Liver (tissue), 9 donors: ENCODE data around the gene TTLL13. TPM values are rescaled to one million over a fixed set of nuclear protein-coding genes. Genes with fewer than 3 reads are reported as not detected.
"Not testable (repeated sequence)": the region's sequence is repeated elsewhere in the genome, so short reads cannot be mapped to it uniquely, and the experiment has no call there.

Source experiments
- DNase-seq: peaks from one replicate; pipeline ENCODE4 v3.0.0-alpha.2; 2017; ENCODE audit warnings: low spot score
- H3K27ac ChIP-seq, 2 donors: one replicate each; pipeline ENCODE4 v1.7.0; 2013; ENCODE audit warnings: inconsistent platforms in 2 of 2, low read length in 2 of 2, control low read depth in 1 of 2, low read depth in 1 of 2, mild to moderate bottlenecking in 1 of 2
- H3K27me3 ChIP-seq, 4 donors: one replicate each; pipeline versions ENCODE4 v1.6.1 to v1.7.0; 2013; ENCODE audit warnings: low read length in 3 of 4, inconsistent platforms in 1 of 4, mild to moderate bottlenecking in 1 of 4, moderate library complexity in 1 of 4; ENCODE audit not compliant: control insufficient read depth in 4 of 4, insufficient read depth in 4 of 4
- H3K36me3 ChIP-seq, 4 donors: one replicate each; pipeline versions ENCODE4 v1.6.1 to v1.7.0; 2013; ENCODE audit warnings: low read length in 3 of 4, mild to moderate bottlenecking in 3 of 4, low read depth in 1 of 4, moderate library complexity in 1 of 4; ENCODE audit not compliant: control insufficient read depth in 4 of 4, insufficient read depth in 3 of 4
- H3K4me1 ChIP-seq, 4 donors: one replicate each; pipeline versions ENCODE4 v1.6.1 to v1.7.0; 2013; ENCODE audit warnings: low read length in 3 of 4, mild to moderate bottlenecking in 3 of 4, moderate library complexity in 1 of 4; ENCODE audit not compliant: control insufficient read depth in 4 of 4, insufficient read depth in 4 of 4
- H3K4me3 ChIP-seq, 3 donors: one replicate each; pipeline versions ENCODE4 v1.6.1 to v1.7.0; 2013; ENCODE audit warnings: low read length in 3 of 3, control low read depth in 1 of 3, low read depth in 1 of 3, mild to moderate bottlenecking in 1 of 3
- H3K9ac ChIP-seq, 2 donors: one replicate each; pipeline ENCODE4 v1.7.0; 2013; ENCODE audit warnings: low read length in 2 of 2, mild to moderate bottlenecking in 2 of 2, moderate library complexity in 2 of 2, control low read depth in 1 of 2, low read depth in 1 of 2
- H3K9me3 ChIP-seq, 4 donors: one replicate each; pipeline versions ENCODE4 v1.6.1 to v1.7.0; 2013; ENCODE audit warnings: low read length in 3 of 4; ENCODE audit not compliant: control insufficient read depth in 4 of 4
- ATF3 ChIP-seq: IDR thresholded peaks from 2 replicates; pipeline ENCODE4 v1.6.1; 2016; ENCODE audit warnings: antibody characterized with exemption
- EGR1 ChIP-seq, 2 donors: IDR thresholded peaks; 2 replicates each; pipeline ENCODE4 v1.6.1; 2016 to 2018; ENCODE audit warnings: antibody characterized with exemption in 2 of 2, low read depth in 2 of 2
- FOXA2 ChIP-seq: IDR thresholded peaks from 2 replicates; pipeline ENCODE4 v1.6.1; 2016; ENCODE audit warnings: antibody characterized with exemption
- HNF4A ChIP-seq, 2 donors: conservative IDR thresholded peaks; 2 replicates each; pipeline ENCODE4 v1.6.1; 2016; ENCODE audit warnings: antibody characterized with exemption in 2 of 2, mild to moderate bottlenecking in 2 of 2
- HNF4G ChIP-seq: IDR thresholded peaks from 2 replicates; pipeline ENCODE4 v1.6.1; 2016; ENCODE audit warnings: antibody characterized with exemption
- JUND ChIP-seq, 2 donors: IDR thresholded peaks; 2 replicates each; pipeline ENCODE4 v1.6.1; 2016; ENCODE audit warnings: antibody characterized with exemption in 2 of 2
- RAD21 ChIP-seq, 2 donors: IDR thresholded peaks; 2 replicates each; pipeline ENCODE4 v1.6.1; 2016; ENCODE audit warnings: antibody characterized with exemption in 2 of 2, mild to moderate bottlenecking in 2 of 2
- REST ChIP-seq: IDR thresholded peaks from 2 replicates; pipeline ENCODE4 v1.6.1; 2016; ENCODE audit warnings: antibody characterized with exemption, mild to moderate bottlenecking
- TAF1 ChIP-seq: conservative IDR thresholded peaks from 2 replicates; pipeline ENCODE4 v1.6.1; 2016; ENCODE audit warnings: antibody characterized with exemption, mild to moderate bottlenecking
- WGBS: extraction: QIAGEN DNeasy Blood & Tissue Kit; methylation state at CpG from one replicate; pipeline ENCODE4 v1.1.7; 2013; 5-methylcytosine and 5-hydroxymethylcytosine counted together
- polyA plus RNA-seq, 2 donors: library from polyadenylated mRNA; stranded (reverse) in 1 of 2; unstranded in 1 of 2; fragments of 200-250 nt in 1 of 2; fragments of >200 nt in 1 of 2; fragmentation: Nextera tagmentation in 1 of 2; extraction: Ambion mirVana in 1 of 2; gene quantifications; one replicate each; pipeline versions ENCODE4 v1.2.1 to v1.2.3, GENCODE V29; 2013 to 2015
- total RNA-seq, 2 donors: library from RNA; depleted of rRNA; stranded (reverse); fragments of >200 nt; gene quantifications; one replicate each; pipeline ENCODE4 v1.2.3, GENCODE V29; 2014
- TF ChIP-seq, protein P1 (sequence below): fragments of 150-350 bp; IDR thresholded peaks from 2 replicates; pipeline ENCODE4 v1.5.1; 2017; ENCODE audit warnings: improper control_type of control experiment, low read depth, low read length; ENCODE audit not compliant: missing input control
- TF ChIP-seq, protein P2 (sequence below): IDR thresholded peaks from 2 replicates; pipeline ENCODE4 v1.6.1; 2016; ENCODE audit warnings: antibody characterized with exemption
- donor health status: healthy.
- donor health status: healthy.
- donor health status: healthy.
- donor health status: healthy.
- donor health status: healthy.

TTLL13 gene
- total and polyA plus RNA-seq, 4 donors = 0.08 to 0.17 TPM; not detected in 2

DNA sequence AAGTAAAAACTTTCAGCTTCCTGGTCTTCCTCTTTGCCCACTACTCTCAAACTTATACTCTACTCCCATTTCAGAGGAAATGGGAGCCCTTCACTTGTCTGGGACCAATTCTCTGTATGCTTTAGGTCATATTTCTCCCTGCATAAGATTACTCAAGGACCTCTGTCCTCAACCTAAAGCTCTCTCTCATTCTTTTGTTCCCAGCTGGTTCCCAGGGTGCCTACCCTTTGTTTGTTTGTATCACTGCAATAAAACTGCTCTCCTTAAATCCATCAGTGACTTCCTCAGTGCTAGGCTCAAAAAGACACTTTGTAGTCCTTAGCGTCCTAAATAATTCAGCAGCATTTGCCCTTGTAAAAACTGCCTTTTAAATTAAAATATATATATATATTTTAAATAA lies 19.1 kb downstream of the TTLL13 start:
- no peak for DNase-seq
- TF ChIP-seq FOXA2 = no peak
- no peak for TF ChIP-seq HNF4A (conservative IDR thresholded peaks at IDR 0.05)
- no peak for TF ChIP-seq HNF4G
- no peak for TF ChIP-seq JUND (IDR thresholded peaks at IDR 0.05)
- TF ChIP-seq TAF1 = no peak
- TF ChIP-seq RAD21 (IDR thresholded peaks at IDR 0.05) = no peak
- no peak for TF ChIP-seq ATF3
- no peak for TF ChIP-seq EGR1 (IDR thresholded peaks at IDR 0.05; ENCODE audit: low read depth in 2 of 2)
- peaks cover 5 to 26% (median 22%) of the 10 kb centered on the region in 4 donors for H3K4me1 ChIP-seq
- no peak overlapping the region for H3K4me3 ChIP-seq
- H3K27ac ChIP-seq = no peak overlapping the region
- no peaks in the 10 kb centered on the region for H3K27me3 ChIP-seq
- H3K9me3 ChIP-seq = no peaks in the 10 kb centered on the region
- H3K9ac ChIP-seq = no peak overlapping the region
- 86% methylated on average over 1 of the region's 1 CpG for WGBS
- peaks cover 5 to 27% (median 11%) of the 10 kb centered on the region in 4 donors for H3K36me3 ChIP-seq

- no peak for DNase-seq
- 94% methylated on average over 10 of the region's 10 CpGs for WGBS
These were observed 21.3 kb downstream of the TTLL13 start for GRCh38 chr15:90270502-90271150.

DNA sequence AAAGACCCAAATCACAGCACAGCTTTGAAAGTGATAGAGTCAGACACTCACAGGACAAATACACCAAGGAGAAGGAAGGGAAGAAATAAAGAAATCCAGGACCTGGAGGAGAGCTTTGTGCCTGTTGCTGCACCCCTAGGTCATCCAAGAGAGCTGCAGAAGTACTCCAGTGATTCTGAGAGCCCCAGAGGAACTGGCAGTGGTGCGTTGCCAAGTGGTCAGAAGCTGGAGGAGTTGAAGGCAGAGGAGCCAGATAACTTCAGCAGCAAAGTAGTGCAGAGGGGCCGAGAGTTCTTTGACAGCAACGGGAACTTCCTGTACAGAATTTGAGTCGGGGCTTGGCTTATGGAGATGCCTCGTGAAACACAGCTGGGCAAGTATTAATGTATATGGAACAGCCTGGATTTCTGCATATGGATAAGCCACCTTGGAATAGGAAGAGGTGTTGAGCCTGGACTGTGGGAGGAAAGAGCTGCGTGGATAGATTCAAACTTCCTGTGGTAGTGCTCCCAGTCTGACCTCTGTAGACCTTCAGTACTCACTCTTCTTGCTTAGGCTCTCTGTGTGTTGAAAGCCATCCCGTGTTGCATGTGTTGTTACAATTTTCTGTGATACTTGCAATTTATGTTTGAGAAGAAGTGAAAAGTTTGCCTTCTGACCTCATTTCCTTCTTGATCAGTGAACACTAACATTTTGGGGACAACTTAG lies 22.3 kb downstream of the TTLL13 start:
- Histone ChIP-seq H3K27ac (no peak overlapping the region), H3K36me3 (peaks cover 6 to 29% (median 13%) of the 10 kb centered on the region in 4 donors), H3K4me1 (peaks cover 7 to 14% (median 13%) of the 10 kb centered on the region in 4 donors), H3K27me3 (no peaks in the 10 kb centered on the region), H3K9me3 (no peaks in the 10 kb centered on the region), H3K4me3 (no peak overlapping the region), H3K9ac (no peak overlapping the region)
- DNase-seq = no peak
- 77% methylated on average over 7 of the region's 7 CpGs for WGBS
- TF ChIP-seq, protein P1, sequence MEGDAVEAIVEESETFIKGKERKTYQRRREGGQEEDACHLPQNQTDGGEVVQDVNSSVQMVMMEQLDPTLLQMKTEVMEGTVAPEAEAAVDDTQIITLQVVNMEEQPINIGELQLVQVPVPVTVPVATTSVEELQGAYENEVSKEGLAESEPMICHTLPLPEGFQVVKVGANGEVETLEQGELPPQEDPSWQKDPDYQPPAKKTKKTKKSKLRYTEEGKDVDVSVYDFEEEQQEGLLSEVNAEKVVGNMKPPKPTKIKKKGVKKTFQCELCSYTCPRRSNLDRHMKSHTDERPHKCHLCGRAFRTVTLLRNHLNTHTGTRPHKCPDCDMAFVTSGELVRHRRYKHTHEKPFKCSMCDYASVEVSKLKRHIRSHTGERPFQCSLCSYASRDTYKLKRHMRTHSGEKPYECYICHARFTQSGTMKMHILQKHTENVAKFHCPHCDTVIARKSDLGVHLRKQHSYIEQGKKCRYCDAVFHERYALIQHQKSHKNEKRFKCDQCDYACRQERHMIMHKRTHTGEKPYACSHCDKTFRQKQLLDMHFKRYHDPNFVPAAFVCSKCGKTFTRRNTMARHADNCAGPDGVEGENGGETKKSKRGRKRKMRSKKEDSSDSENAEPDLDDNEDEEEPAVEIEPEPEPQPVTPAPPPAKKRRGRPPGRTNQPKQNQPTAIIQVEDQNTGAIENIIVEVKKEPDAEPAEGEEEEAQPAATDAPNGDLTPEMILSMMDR = no peak
- TF ChIP-seq FOXA2 (no peak), REST (no peak)

More at GRCh38 chr15:90270502-90271150, 21.3 kb downstream of the TTLL13 start:
- Histone ChIP-seq H3K9ac (no peak overlapping the region), H3K4me3 (no peak overlapping the region), H3K27me3 (no peaks in the 10 kb centered on the region), H3K4me1 (peaks cover 5 to 18% (median 14%) of the 10 kb centered on the region in 4 donors), H3K9me3 (no peaks in the 10 kb centered on the region), H3K27ac (no peak overlapping the region), H3K36me3 (peaks cover 6 to 29% (median 13%) of the 10 kb centered on the region in 4 donors)
- no peak for TF ChIP-seq RAD21 (IDR thresholded peaks at IDR 0.05)
- TF ChIP-seq, protein P2, sequence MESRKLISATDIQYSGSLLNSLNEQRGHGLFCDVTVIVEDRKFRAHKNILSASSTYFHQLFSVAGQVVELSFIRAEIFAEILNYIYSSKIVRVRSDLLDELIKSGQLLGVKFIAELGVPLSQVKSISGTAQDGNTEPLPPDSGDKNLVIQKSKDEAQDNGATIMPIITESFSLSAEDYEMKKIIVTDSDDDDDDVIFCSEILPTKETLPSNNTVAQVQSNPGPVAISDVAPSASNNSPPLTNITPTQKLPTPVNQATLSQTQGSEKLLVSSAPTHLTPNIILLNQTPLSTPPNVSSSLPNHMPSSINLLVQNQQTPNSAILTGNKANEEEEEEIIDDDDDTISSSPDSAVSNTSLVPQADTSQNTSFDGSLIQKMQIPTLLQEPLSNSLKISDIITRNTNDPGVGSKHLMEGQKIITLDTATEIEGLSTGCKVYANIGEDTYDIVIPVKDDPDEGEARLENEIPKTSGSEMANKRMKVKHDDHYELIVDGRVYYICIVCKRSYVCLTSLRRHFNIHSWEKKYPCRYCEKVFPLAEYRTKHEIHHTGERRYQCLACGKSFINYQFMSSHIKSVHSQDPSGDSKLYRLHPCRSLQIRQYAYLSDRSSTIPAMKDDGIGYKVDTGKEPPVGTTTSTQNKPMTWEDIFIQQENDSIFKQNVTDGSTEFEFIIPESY = no peak
- TF ChIP-seq TAF1 = no peak

DNA sequence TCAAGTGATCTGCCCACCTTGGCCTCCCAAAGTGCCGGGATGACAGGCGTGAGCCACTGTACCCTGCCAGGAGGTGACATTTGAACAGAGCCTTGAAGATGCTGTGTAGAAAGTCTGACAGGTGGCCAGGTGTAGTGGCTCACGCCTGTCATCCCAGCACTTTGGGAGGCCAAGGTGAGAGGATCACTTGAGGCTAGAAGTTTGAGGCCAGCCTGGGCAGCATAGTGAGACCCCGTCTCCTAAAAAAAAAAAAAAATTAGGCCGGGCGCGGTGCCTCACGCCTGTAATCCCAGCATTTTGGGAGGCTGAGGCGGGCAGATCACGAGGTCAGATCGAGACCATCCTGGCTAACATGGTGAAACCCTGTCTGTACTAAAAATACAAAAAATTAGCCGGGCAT lies 29.1 kb downstream of the TTLL13 start:
- not testable (repeated sequence) for H3K9me3 ChIP-seq, H3K27me3 ChIP-seq, H3K27ac ChIP-seq, H3K36me3 ChIP-seq, H3K4me1 ChIP-seq, H3K9ac ChIP-seq, H3K4me3 ChIP-seq, DNase-seq
- WGBS = 95% methylated on average over 12 of the region's 12 CpGs
